DMS 273 treated with DMSO at 0.1 percent for 48 hours (cell line): ENCODE measurements around the gene YPEL3.
A peak's percentile ranks its signal among the peaks of the same experiment; 100 is the strongest.
"Not testable (repeated sequence)": the region's sequence is repeated elsewhere in the genome, so short reads cannot be mapped to it uniquely, and the experiment has no call there.

ENCODE experiments used
- DNase-seq: peaks from one replicate; lab custom pipeline; 2025; lab: John Stamatoyannopoulos, UW

The YPEL3 gene

DNA sequence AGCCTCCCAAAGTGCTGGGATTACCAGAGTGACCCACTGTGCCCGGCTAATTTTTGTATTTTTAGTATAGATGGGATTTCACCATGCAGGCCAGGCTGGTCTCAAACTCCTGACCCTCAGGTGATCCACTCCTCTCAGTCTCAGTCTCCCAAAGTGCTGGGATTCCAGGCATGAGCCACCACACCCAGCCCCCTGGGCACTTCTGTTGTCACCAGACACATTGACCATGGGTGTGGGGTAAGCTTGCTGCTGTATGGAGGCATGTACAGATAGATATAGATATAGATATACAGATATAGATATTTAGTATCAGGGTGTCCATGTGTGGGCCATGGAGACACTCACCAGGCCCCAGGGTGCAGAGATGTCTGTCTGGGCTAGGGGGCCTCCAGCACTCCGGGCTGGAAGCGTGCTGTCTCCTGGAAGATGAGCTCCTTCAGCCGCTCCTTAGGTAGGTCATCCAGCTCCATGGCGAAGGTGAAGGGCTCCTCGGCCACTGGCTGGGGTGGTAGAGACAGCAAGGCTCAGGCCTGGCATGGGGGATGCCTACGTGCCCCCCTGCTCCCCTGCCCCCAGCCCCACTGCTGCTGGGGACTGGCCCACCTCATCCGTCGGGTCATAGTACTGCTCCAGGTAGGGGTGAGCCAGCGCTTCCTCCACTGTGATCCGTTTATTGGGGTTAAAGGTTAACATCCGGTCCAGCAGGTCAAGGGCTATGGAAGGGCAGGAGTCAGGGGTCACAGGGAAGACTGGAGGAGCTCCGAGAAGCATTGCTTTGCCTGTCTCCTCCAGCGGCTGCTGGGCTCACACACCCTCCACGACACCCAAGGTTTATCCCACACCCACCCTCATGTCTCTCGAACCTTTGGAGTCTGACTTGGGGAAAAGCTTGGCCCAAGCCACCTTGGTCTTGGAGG lies 20.5 kb upstream of the YPEL3 start:
- DNase-seq, result no peak

DNA sequence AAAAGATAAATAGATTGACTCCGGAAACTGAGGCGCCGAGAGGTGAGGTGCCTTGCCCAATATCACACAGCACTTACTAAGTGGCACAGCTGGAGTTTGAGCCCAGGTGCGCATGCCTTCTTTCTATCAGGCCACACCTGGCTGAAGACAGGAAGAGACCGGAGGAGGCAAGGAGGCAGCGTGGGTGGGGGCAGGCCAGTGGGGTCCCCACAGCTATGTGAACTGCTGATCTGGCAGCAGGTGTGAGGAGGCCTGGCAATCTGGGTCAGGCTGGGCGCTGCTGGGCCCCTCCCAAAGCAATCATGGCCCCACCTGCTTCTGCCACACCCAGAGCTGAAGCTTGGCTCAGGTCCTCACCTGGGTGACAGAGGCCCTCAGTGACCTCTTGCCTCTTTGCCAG lies 19.2 kb upstream of the YPEL3 start:
- no peak for DNase-seq

DNA sequence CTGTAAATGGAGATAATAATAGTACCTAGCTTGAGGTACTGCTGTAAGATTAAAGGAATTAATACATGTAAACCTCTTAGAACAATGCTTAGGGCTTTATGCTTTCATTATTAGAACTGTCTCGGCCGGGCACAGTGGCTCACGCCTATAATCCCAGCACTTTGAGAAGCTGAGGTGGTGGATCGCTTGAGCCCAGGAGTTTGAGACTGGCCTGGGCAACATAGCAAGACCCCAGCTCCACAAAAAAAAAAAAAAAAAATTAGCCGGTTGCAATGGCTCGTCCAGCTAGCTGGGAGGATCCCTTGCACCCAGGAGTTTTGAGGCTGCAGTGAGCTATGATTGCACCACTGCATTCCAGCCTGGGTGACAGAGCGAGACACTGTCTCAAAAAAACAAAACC lies 18.8 kb upstream of the YPEL3 start:
- DNase-seq, result not testable (repeated sequence)

DNA sequence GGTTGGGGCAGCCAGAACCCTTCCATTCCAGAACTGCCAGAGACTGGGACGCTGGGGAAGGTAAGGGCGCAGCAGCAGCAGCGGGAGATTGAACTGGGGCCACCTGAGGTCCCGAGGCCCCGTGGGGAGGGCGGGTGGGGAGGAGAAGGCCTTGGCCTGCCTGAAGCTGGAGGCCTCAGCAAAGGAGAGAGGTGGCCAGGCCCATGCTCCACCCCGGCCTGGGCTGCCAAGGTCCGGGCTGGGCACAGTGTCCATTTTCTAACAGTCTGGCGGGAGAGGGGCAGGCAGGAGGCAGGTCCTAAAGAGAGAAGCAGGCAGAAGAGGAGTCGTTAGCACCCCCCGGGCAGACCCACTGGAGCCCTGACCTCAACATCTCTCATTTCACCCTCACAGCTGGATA lies 18.4 kb upstream of the YPEL3 start:
- no peak for DNase-seq

DNA sequence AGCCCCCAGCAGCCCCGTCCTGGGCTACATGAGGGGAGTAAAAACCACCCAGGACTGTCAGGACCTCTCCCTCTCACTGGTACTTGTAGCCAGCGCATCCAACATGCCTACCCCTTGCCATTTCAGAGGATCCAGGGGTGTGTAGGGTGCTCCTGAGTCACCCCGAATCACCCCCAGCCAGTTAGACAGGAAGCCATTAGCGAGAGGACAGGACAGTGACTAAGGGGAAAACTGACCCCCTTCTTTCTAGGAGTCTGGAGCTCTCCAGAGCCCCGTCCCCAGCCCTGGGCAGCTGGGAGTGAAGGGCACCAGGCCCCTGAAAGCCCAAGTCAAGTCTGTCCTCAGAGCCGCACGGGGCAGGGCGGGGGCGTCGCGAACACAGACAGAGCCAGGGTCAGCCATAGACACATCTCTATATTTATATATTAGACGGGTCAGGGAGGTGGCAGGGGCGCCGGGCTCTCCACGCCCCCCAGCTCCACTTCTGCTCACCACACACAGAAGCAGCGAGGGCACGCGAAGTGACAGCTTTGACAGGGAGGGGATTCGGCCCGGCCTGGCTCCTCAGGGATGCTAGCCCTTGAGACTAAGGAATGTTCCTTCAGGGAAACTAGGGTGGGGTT lies 17.8 kb upstream of the YPEL3 start:
- no peak for DNase-seq

DNA sequence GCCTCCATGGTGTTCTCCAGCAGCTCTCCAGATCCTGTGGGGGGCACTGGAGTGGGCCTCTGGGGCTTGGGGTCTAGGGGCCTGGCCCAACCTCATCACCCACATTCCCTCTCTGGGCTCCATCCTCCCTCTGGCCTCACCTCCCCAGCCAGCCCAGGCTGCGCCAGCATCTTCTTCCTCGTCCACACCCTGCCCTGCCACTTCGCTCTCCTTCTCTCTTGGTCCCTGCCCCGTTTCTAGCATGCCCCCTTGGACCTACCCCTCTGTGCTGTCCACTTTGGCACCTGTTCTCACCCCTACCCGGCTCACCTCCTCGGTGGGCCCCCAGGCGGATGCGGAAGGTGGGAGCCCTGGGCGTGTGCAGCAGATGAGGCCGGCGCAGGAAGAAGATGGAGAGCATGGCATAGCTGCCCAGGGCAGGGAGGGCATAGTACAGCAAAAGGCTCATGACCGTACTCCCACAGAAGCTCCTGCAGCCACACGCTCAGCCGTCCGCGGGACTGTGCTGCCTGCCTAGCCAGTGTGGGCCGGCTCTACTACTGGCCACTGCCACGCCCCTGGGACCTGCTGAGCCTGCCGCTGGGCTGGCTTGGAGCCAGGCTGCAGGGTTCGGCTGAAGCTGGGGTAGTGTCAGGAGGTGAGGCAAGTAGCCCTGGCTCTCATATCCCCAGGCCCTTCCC lies 17.2 kb upstream of the YPEL3 start, which contains the start of gene GDPD3:
Gene GDPD3 (minus strand): TSS at position 507 of the 680 bp plus-strand sequence. CDS start 59 bp downstream, at position 448.
- no peak for DNase-seq

DNA sequence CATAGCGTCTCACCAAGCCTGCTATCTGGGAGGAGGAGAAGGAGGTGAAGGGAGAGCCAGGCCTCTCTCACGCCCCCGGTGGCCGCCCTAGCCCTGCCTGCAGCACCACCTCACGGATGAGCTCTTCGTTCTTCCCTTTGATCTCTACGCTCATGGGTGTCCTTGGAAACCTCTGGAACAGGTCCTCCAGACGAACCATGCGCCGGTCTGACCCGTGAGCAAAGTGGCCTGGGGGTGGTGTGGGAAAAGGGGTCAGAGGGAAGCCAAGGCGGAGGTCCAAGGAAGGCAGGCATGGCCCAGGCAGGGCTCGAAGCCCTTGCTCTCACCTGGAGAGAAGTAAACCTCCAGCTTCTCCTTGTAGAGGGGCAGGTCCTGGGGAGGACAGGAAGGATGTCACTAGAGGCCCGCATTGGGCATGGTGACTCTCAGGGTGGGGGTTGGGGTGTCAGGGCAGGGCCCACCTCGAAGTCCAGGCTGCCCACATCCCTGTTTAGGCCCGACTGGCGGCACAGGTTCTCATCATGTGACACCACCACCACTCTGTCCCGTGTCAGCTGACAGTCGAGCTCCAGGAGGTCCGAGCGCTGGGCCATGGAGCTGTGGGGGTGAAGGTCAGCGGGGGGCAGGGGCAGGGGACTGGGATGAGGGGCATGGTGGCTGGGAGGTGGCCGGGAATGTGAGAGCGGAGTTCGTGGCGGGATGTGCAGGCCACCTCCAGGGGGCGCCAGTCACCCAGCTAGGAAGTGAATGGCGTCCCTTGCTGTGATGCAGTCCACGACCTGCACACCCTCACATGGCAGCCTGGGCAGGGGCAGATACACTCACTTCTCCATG lies 16.4 kb upstream of the YPEL3 start:
- no peak for DNase-seq

DNA sequence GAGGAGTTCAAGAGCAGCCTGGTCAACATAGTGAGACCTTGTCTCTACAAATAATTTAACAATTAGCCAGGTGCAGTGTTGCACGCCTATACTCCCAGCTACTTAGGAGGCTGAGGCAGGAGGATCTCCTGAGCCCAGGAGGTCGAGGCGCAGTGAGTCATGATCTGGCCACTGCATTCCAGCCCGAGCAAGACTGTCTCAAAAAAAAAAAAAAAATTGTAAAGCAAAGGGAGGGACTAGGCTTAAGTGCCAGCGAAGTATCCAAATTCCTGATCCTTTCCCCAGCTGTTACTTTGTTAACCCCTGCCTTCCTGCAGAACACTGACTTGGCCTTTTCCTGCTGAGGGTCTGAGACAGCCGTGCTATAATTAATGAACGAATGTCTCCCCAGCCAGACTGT lies 14.6 kb upstream of the YPEL3 start:
- DNase-seq, result no peak

DNA sequence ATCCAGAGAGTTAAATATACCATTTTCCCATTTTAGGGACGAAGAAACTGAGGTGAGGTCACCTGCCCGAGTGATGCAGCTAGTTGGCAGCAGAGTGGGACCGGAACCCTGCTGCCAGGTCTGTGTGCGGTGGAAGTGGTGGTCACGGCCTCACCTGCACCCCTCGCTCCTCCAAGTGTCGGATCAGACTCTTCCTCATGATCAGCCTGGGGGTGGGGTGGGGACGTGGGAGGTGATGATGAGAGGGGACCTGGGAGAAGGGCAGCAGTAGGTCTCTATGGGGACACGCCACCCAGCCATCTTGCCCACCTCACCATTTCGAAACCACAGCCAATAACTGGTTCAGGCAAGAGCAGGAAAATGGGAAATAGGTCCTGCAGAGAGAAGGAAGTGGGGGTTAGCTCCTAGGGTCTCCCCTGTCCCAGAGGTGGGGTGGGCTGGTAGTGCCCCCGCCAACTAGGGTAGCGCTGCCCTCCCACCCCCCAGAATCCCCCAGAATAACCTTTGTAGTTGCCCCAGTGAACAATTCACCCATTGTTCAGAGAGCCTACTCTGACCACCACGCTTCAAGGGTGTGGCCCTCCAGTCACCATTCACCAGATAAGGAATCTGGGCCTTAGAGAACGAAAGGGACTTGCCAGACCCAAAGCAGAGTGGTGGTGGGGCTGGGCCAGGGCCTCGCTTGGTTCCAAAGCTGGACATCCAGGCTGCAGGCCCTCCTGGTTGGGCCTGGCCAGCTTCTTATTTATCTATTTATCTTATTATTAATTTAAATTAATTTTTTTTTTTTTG lies 12.2 kb upstream of the YPEL3 start:
- DNase-seq, result no peak

DNA sequence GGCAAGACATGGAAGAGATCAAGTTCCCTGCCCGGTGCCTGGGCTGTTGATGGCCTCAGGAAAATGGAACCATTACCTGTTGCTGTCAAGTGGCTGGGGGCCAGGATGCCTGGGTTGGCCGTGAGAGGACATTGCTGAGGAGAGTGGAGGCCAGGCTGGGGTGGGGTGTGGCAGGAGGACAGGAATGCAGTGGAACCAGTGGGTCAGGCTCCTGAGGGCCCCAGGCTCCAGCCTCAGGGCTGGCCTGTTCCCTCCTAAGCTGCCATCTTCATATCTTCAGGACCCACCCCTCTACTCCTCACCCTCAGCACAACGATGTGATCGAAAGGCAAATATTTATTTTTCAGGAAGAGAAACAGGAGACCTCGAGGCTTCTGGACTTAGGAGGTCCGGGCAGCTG lies 8.5 kb upstream of the YPEL3 start:
- DNase-seq, result no peak

DNA sequence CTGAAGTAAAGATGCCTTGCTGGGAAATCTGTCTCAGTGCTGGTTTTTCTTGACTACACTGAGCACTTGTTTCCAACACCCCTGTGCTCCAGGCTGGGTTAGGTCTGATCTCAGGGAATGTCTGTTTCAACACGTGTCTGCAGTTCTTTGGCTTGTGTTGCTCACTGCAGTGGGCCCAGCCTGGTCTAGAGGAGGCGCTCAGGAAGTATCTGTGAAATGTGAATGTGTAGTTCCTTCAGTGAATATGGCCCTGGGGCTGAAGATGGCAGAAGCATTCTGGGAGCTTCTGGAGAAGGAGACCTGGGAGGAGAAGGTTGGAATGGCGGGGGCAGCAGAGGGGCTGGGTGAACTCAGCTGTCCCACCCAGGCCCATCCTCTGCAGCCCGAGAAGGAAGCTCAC lies 8.1 kb upstream of the YPEL3 start:
- no peak for DNase-seq

DNA sequence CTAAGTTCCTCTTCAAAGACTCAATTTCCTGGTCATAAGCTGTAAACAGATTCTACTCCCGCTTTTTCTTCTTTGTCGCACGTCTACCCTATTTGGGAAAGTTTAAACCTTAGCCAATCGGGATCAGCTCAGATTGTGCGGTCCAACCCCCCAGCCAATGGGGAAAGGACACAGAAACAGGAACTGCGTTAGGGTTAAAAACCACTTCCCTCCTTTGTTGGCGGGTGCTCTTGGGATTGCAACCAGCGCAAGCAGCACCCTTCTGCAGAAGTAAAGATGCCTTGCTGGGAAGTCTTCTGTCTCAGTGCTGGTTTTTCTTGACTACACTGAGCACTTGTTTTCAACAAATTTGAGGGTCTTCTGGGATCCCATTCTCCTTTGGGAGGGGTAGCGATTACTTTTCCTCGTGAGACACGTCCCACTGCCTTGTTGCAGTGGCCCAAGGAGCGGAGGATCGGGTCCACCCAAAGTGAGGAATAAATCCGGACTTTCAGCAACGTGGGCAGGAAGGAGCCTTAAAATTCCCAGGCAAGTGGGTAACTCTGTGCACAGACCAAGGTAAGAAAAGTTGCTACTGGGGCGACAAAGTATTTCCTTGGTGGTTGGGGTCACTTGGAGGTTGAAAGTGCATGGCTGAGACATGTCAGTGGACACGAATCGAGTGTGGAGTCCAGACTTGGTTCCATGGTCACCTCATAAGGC lies 1.0 kb upstream of the YPEL3 start:
- no peak for DNase-seq

DNA sequence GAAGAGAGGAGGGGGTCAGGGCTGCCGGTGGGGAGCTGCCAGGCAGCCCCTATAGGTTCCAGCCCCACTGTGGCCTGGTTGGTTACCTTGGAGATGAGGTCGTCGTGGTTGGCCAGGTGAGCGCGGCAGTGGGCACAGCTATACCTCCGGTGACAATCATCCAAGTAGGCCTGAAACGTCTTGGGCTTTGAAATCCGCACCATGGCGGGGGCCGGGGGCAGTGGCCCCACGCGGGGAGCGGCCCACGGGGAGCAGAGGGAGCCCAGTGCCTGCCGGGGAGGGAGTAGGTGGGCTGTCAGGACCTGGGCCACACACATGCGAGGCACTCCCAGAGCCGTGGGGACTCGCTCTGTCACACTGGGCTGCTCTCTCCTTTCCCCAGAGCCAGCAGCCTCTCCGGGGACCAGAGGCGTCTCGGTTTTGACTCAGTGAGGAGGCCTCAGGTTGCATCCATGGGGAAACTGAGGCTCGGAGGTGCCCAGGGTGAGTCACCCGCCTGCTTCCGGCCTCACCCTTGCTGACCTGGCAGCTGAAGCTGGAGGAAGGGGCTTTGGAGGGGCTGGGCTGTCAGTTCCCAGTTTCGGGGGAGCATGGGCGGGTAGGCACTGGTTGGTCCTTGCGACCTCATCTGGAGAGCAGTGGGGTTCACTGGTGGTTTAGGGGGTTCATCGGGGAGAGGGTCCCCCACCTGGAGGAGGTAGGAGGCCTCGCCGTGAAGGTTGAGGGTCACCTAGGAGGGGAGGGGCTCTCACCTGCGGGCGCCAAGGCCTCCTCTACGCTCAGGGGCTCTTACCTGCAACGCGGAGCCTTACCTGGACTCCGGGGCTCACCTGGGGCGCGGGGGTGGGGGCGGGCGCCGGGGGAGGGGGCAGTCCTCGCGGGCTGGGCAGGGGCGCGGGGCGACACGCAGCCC lies 591 bp downstream of the YPEL3 start:
- no peak for DNase-seq

DNA sequence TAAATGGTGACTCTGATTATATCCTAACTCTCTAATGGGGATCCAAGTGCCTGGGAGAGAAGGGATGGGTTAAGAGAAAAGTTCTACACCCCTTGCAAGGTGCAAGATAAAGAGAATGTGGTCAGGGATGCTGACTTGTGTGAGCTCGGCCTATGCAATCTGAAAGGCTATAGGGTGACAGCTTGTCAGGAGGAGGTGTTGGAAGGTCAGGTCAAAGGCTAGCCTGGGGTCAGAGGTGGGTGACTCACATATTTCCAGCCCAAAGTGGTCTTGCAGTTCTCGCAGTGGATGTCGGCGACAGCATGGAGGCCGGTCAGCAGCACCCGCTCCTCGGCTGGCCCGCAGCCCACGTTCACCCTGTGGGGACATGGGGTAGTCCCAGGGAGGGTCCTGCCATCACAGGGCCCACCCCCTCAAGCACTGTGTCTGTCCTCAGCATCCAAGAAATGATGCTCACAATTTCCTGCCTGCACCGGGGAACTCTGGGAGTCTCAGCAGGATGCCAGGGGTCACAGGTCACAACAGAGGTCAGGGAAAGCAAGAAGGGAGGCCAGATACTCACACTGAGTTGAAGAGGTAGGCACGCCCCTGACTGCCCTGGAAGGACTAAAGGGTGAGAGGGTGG lies 1.4 kb downstream of the YPEL3 start:
- no peak for DNase-seq

DNA sequence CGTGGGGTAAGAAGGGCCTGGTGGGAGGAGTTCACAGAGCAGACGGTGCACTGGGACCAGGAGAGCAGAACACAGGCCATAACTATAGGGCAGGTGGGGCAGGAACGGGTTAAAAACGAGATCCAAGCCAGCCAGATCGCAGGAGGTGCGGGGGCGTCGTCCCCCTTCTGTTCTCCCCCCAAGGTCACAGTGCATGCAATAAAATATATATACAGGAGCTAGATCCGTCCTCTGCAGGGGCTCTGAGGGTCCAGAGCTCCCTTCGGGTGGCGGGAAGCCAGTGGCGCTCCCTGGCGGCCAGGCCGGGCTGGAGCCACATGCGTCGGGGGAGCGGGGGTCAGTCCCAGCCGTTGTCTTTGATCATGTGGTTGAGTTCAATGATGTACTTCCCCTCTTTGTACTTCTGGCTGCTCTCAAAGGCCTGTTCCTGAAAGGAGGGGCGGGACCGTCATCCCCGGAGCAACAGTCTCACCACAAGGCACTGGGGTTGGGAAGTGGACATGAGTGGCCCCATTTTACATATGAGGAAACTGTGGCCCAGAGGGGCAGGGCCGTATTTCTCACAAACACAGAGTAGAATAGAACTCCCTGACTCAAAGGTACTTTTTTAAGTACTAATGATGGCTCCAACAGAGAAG lies 3.5 kb downstream of the YPEL3 start:
- peak; percentile 42 for DNase-seq

DNA sequence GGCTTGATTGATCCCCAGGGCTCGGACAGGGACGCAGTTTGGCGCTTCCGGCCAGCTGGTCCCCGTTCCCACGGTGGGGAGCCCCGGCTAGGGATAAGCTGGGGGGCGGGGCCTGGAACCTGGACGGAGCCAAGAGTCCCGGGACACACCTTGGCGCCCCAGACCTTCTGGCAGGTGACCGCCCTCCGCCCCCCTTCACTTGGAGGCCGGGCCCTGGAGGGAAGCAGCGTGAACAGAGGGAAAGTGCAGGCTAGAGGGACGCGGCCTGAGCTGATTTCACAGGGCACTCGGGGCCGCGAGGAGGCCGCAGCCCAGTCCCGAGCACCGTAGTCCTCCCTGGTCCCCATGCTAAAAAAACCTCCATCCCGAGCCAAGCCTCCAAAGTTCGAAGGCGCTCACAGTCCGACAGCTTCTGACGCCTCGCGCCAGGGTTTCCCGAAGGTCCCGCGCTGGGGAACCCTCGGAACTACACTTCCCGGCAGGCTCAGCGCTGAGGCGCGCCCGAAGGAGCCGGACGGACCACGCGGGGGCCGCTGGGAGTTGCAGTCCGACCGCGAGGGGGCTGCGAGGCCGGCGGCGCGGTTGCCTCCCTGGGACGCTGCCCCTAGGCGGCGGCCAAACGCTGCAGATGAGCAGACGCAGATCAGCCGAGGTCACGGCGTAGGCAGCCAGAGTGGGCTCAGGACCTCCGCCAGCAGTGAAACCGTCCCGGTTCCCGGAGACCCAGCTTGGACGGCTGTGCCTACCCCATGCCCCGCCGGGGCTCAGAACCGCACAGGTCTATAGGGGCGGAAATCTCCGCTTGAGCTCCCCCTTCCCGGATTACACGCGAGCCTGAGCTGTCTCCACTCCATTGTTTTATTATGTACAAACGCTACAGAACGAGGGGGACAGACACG lies 4.3 kb downstream of the YPEL3 start, which contains the start of gene TBX6:
Gene TBX6 (minus strand): TSS at position 451 of the 899 bp plus-strand sequence. CDS start 731 bp downstream, outside the sequence.
- peak; percentile 77 for DNase-seq
